Amniotic epithelial cell (primary cell): ENCODE results near the gene ANK2.
"Not testable (repeated sequence)": the region's sequence is repeated elsewhere in the genome, so short reads cannot be mapped to it uniquely, and the experiment has no call there.

Source experiments
- DNase-seq: peaks from one replicate; pipeline ENCODE4 v3.0.0-alpha.2; 2010; ENCODE audit warnings: low read depth

ANK2 gene

GRCh38 chr4:113153529-113154101 is 104.2 kb downstream of the ANK2 start:
- DNase-seq, result peak; percentile 96

- no peak for DNase-seq
Measured at GRCh38 chr4:113154281-113154680, 104.8 kb downstream of the ANK2 start.

GRCh38 chr4:113157086-113157857 is 107.8 kb downstream of the ANK2 start:
- no peak for DNase-seq

- DNase-seq, result no peak
Measured at GRCh38 chr4:113159942-113160545, 110.6 kb downstream of the ANK2 start.

- no peak for DNase-seq
Measured at GRCh38 chr4:113160548-113160947, 111.1 kb downstream of the ANK2 start.

GRCh38 chr4:113162089-113162488 is 112.6 kb downstream of the ANK2 start:
- peak; percentile 31 for DNase-seq

GRCh38 chr4:113169368-113169767 is 119.9 kb downstream of the ANK2 start:
- no peak for DNase-seq

GRCh38 chr4:113170115-113170804 is 120.8 kb downstream of the ANK2 start:
- DNase-seq, result no peak

GRCh38 chr4:113170805-113171468 is 121.5 kb downstream of the ANK2 start:
- peak; percentile 42 for DNase-seq

- DNase-seq, result no peak
Measured at GRCh38 chr4:113173126-113173792, 123.8 kb downstream of the ANK2 start.

- no peak for DNase-seq
Measured at GRCh38 chr4:113173793-113174264, 124.4 kb downstream of the ANK2 start.

GRCh38 chr4:113179091-113179490 is 129.6 kb downstream of the ANK2 start:
- DNase-seq, result no peak

- no peak for DNase-seq
Measured at GRCh38 chr4:113179996-113180395, 130.5 kb downstream of the ANK2 start.

GRCh38 chr4:113181289-113182007 is 132.0 kb downstream of the ANK2 start:
- no peak for DNase-seq

- DNase-seq, result no peak
Measured at GRCh38 chr4:113183032-113183605, 133.7 kb downstream of the ANK2 start.

- not testable (repeated sequence) for DNase-seq
Measured at GRCh38 chr4:113186220-113186619, 136.8 kb downstream of the ANK2 start.

GRCh38 chr4:113186913-113187312 is 137.5 kb downstream of the ANK2 start:
- no peak for DNase-seq

- no peak for DNase-seq
Measured at GRCh38 chr4:113187358-113187757, 137.9 kb downstream of the ANK2 start.

GRCh38 chr4:113189546-113189945 is 140.1 kb downstream of the ANK2 start:
- DNase-seq, result no peak

GRCh38 chr4:113209153-113209552 is 159.7 kb downstream of the ANK2 start:
- DNase-seq, result no peak
